CD14-positive monocyte (primary cell): ENCODE results near the gene LCE1E. TPM values are rescaled to one million over a fixed set of nuclear protein-coding genes. Genes with fewer than 3 reads are reported as not detected.

Experiments
- DNase-seq, 3 donors: peaks; one replicate each; pipeline ENCODE4 v3.0.0-alpha.2; 2011 to 2022
- H2AFZ ChIP-seq: 2 replicates; pipeline ENCODE4 v1.6.0; 2012; ENCODE audit warnings: mild to moderate bottlenecking, low read depth, low read length, inconsistent platforms; ENCODE audit not compliant: insufficient read depth, poor library complexity, severe bottlenecking
- H3K27ac ChIP-seq, 2 donors: 1 replicate in 1 of 2; 2 replicates in 1 of 2; pipeline ENCODE4 v1.5.1; 2012 to 2013; ENCODE audit warnings: low read length in 2 of 2, control low read depth in 1 of 2, inconsistent platforms in 1 of 2, low read depth in 1 of 2, mild to moderate bottlenecking in 1 of 2
- H3K27me3 ChIP-seq, 2 donors: one replicate each; pipeline versions ENCODE4 v1.6.0 to v1.6.1; 2011 to 2013; ENCODE audit warnings: low read length in 2 of 2; ENCODE audit not compliant: control insufficient read depth in 2 of 2, insufficient read depth in 2 of 2
- H3K36me3 ChIP-seq, 2 donors: replicated peaks in 1 of 2; 1 replicate in 1 of 2; 2 replicates in 1 of 2; pipeline versions ENCODE4 v1.5.1 to v1.6.1; 2012 to 2013; ENCODE audit warnings: low read length in 2 of 2, control low read depth in 1 of 2, inconsistent platforms in 1 of 2, mild to moderate bottlenecking in 1 of 2; ENCODE audit not compliant: insufficient read depth in 2 of 2, control insufficient read depth in 1 of 2
- H3K4me1 ChIP-seq, 2 donors: 1 replicate in 1 of 2; 2 replicates in 1 of 2; pipeline versions ENCODE4 v1.5.1 to v1.6.1; 2012 to 2013; ENCODE audit warnings: low read length in 2 of 2, control low read depth in 1 of 2, inconsistent platforms in 1 of 2, mild to moderate bottlenecking in 1 of 2, moderate library complexity in 1 of 2; ENCODE audit not compliant: insufficient read depth in 2 of 2, control insufficient read depth in 1 of 2
- H3K4me2 ChIP-seq: replicated peaks from 2 replicates; pipeline ENCODE3; 2012; ENCODE audit warnings: low read length, moderate library complexity, mild to moderate bottlenecking; ENCODE audit not compliant: poor library complexity, severe bottlenecking; ENCODE audit errors: extremely low read depth
- H3K4me3 ChIP-seq, 3 experiments: fragments of 200-600 bp in 1 of 3; sonication (generic) in 1 of 3; replicated peaks in 1 of 3; 1 replicate in 2 of 3; 2 replicates in 1 of 3; pipeline ENCODE4 v1.5.1; 2011 to 2013; ENCODE audit warnings: low read length in 3 of 3, mild to moderate bottlenecking in 3 of 3, control low read depth in 2 of 3, low read depth in 2 of 3, inconsistent platforms in 1 of 3, moderate library complexity in 1 of 3
- H3K79me2 ChIP-seq: 2 replicates; pipeline ENCODE4 v1.6.0; 2012; ENCODE audit warnings: mild to moderate bottlenecking, control low read depth, inconsistent platforms, low read length, moderate library complexity; ENCODE audit not compliant: insufficient read depth
- H3K9ac ChIP-seq: 2 replicates; pipeline ENCODE4 v1.6.0; 2017; ENCODE audit warnings: low read length, mild to moderate bottlenecking; ENCODE audit not compliant: insufficient read depth, poor library complexity, severe bottlenecking
- H3K9me3 ChIP-seq, 2 donors: replicated peaks in 1 of 2; 1 replicate in 1 of 2; 2 replicates in 1 of 2; pipeline versions ENCODE4 v1.5.1 to v1.6.1; 2012 to 2013; ENCODE audit warnings: low read length in 2 of 2, control low read depth in 1 of 2; ENCODE audit not compliant: control insufficient read depth in 1 of 2, insufficient read depth in 1 of 2
- H4K20me1 ChIP-seq: 2 replicates; pipeline ENCODE4 v1.6.0; 2012; ENCODE audit warnings: mild to moderate bottlenecking, low read length, control low read depth, moderate library complexity; ENCODE audit not compliant: insufficient read depth
- H3K27ac Mint-ChIP-seq, 7 donors: one replicate each; pipeline ENCODE4 v1.8.0; 2020; ENCODE audit warnings: mild to moderate bottlenecking in 7 of 7, mixed read lengths in 7 of 7, moderate library complexity in 6 of 7, inconsistent platforms in 2 of 7
- H3K27me3 Mint-ChIP-seq, 3 donors: one replicate each; pipeline ENCODE4 v1.8.0; 2021 to 2022; ENCODE audit warnings: low read depth in 3 of 3, mild to moderate bottlenecking in 3 of 3, mixed read lengths in 3 of 3, moderate library complexity in 3 of 3, inconsistent platforms in 1 of 3
- H3K36me3 Mint-ChIP-seq, 2 donors: one replicate each; pipeline ENCODE4 v1.8.0; 2020; ENCODE audit warnings: mixed read lengths in 2 of 2, inconsistent platforms in 1 of 2, mild to moderate bottlenecking in 1 of 2
- H3K4me1 Mint-ChIP-seq: one replicate; pipeline ENCODE4 v1.8.0; 2020; ENCODE audit warnings: mild to moderate bottlenecking, mixed read lengths
- H3K4me3 Mint-ChIP-seq, 2 donors: one replicate each; pipeline ENCODE4 v1.8.0; 2020; ENCODE audit warnings: mild to moderate bottlenecking in 2 of 2, mixed read lengths in 2 of 2, moderate library complexity in 1 of 2
- H3K9me3 Mint-ChIP-seq, 7 donors: one replicate each; pipeline ENCODE4 v1.8.0; 2020 to 2022; ENCODE audit warnings: mixed read lengths in 7 of 7, mild to moderate bottlenecking in 6 of 7, moderate library complexity in 6 of 7, inconsistent platforms in 2 of 7
- WGBS: methylation state at CpG from one replicate; pipeline ENCODE4 v1.1.5; 2013; ENCODE audit warnings: missing lambda C conversion rate; ENCODE audit not compliant: insufficient coverage; 5-methylcytosine and 5-hydroxymethylcytosine counted together
- intact Hi-C, 2 donors: fragments of 100-400 bp; cut with micrococcal nuclease; formaldehyde crosslinking; loops; one replicate each; pipeline versions ENCODE4 v1.15.0 to v1.15.1; 2023
- polyA plus RNA-seq, 3 donors: library from polyadenylated mRNA; depleted of rRNA in 1 of 3; unstranded in 2 of 3; stranded (reverse) in 1 of 3; fragments of 300-500 nt in 2 of 3; fragments of >200 nt in 1 of 3; fragmentation: Illumina TruSeq in 2 of 3; gene quantifications; 1 replicate in 2 of 3; 2 replicates in 1 of 3; pipeline ENCODE4 v1.2.3, GENCODE V29; 2012 to 2021
- TF ChIP-seq, protein P1 (sequence below): fragments of 200-600 bp; IDR thresholded peaks from one replicate; pipeline ENCODE4 v1.8.0; 2022; ENCODE audit warnings: antibody characterized with exemption, mild to moderate bottlenecking

The LCE1E gene
- polyA plus RNA-seq, 3 donors: not detected

GRCh38 chr1:152756872-152757271, 29.2 kb upstream of the LCE1E start:
- Mint-ChIP-seq H3K36me3 (no peaks in the 10 kb centered on the region), H3K4me1 (no peaks in the 10 kb centered on the region), H3K27ac (no peak overlapping the region), H3K4me3 (no peak overlapping the region), H3K9me3 (peaks cover 0 to 2% (median 0%) of the 10 kb centered on the region in 7 donors), H3K27me3 (peaks cover 3 to 17% (median 11%) of the 10 kb centered on the region in 3 donors)
- Histone ChIP-seq H2AFZ (no peak overlapping the region), H3K4me3 (no peak overlapping the region), H3K27me3 (peaks cover 5 to 6% of the 10 kb centered on the region in 2 donors), H3K36me3 (no peaks in the 10 kb centered on the region), H3K27ac (no peak overlapping the region), H3K9ac (no peak overlapping the region), H4K20me1 (no peaks in the 10 kb centered on the region), H3K4me1 (no peaks in the 10 kb centered on the region), H3K79me2 (no peaks in the 10 kb centered on the region), H3K9me3 (no peaks in the 10 kb centered on the region), H3K4me2 (no peak overlapping the region)
- intact Hi-C loops: no loop called here
- TF ChIP-seq, protein P1, sequence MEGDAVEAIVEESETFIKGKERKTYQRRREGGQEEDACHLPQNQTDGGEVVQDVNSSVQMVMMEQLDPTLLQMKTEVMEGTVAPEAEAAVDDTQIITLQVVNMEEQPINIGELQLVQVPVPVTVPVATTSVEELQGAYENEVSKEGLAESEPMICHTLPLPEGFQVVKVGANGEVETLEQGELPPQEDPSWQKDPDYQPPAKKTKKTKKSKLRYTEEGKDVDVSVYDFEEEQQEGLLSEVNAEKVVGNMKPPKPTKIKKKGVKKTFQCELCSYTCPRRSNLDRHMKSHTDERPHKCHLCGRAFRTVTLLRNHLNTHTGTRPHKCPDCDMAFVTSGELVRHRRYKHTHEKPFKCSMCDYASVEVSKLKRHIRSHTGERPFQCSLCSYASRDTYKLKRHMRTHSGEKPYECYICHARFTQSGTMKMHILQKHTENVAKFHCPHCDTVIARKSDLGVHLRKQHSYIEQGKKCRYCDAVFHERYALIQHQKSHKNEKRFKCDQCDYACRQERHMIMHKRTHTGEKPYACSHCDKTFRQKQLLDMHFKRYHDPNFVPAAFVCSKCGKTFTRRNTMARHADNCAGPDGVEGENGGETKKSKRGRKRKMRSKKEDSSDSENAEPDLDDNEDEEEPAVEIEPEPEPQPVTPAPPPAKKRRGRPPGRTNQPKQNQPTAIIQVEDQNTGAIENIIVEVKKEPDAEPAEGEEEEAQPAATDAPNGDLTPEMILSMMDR: no peak
- DNase-seq: no peak
- WGBS: no CpG with 5 or more reads among the region's 2 CpGs

GRCh38 chr1:152757747-152758146, 28.3 kb upstream of the LCE1E start, which contains the start of gene KPRP:
TSS of gene KPRP (plus strand) at chr1:152758025. CDS start at chr1:152759589, 1,564 bp downstream.
- H3K9me3 ChIP-seq: no peaks in the 10 kb centered on the region
- no peak within 1 kb of the TSS for H3K4me3 ChIP-seq
- no peaks in the 10 kb centered on the region for H4K20me1 ChIP-seq
- H3K4me3 Mint-ChIP-seq: no peak within 1 kb of the TSS
- no peak within 1 kb of the TSS for H3K9ac ChIP-seq
- H3K4me2 ChIP-seq: no peak within 1 kb of the TSS
- no peaks in the 10 kb centered on the region for H3K36me3 ChIP-seq
- no peaks in the 10 kb centered on the region for H3K4me1 Mint-ChIP-seq
- H3K4me1 ChIP-seq: no peaks in the 10 kb centered on the region
- intact Hi-C loops: no loop called here
- H2AFZ ChIP-seq: no peak within 1 kb of the TSS
- DNase-seq: no peak
- no peak within 1 kb of the TSS for H3K27ac ChIP-seq
- 84% methylated on average over 4 of the region's 6 CpGs for WGBS
- TF ChIP-seq, protein P1: no peak
- H3K27me3 ChIP-seq: peaks cover 0 to 3% of the 10 kb centered on the region in 2 donors
- H3K27ac Mint-ChIP-seq: no peak within 1 kb of the TSS
- H3K9me3 Mint-ChIP-seq: peaks cover 0 to 2% (median 0%) of the 10 kb centered on the region in 7 donors
- peaks cover 3 to 14% (median 7%) of the 10 kb centered on the region in 3 donors for H3K27me3 Mint-ChIP-seq
- H3K36me3 Mint-ChIP-seq: no peaks in the 10 kb centered on the region
- H3K79me2 ChIP-seq: no peaks in the 10 kb centered on the region
